Neural cell (in vitro differentiated cells): ENCODE data around the gene NME7. TPM values are rescaled to one million over a fixed set of nuclear protein-coding genes. Genes with fewer than 3 reads are reported as not detected.

Source experiments
- H2AFZ ChIP-seq: fragments of 200-600, 300-800 bp; sonication (generic), shearing (Covaris generic); 2 replicates; pipeline ENCODE4 v1.6.0; 2014; ENCODE audit warnings: low read depth, mild to moderate bottlenecking, antibody characterized with exemption, low read length, moderate library complexity
- H3F3A ChIP-seq: fragments of 200-600 bp; shearing (Covaris generic); 2 replicates; pipeline ENCODE4 v1.6.1; 2016; ENCODE audit warnings: mild to moderate bottlenecking, moderate library complexity, mixed read lengths, antibody characterized with exemption, low read length; ENCODE audit not compliant: insufficient read depth, poor library complexity, severe bottlenecking
- H3K27ac ChIP-seq: fragments of 200-600, 300-800 bp; sonication (generic), shearing (Covaris generic); 2 replicates; pipeline ENCODE4 v1.5.1; 2014; ENCODE audit warnings: mild to moderate bottlenecking, low read length, moderate library complexity
- H3K27me3 ChIP-seq: fragments of 300-800, 200-600 bp; sonication (generic), shearing (Covaris generic); 2 replicates; pipeline ENCODE4 v1.6.0; 2014; ENCODE audit warnings: mild to moderate bottlenecking, low read depth, low read length, moderate library complexity; ENCODE audit not compliant: insufficient read depth
- H3K36me3 ChIP-seq: fragments of 300-800, 200-600 bp; sonication (generic), shearing (Covaris generic); 2 replicates; pipeline ENCODE4 v1.5.1; 2014; ENCODE audit warnings: mild to moderate bottlenecking, antibody characterized with exemption, low read length, moderate library complexity; ENCODE audit not compliant: insufficient read depth
- H3K4me2 ChIP-seq: fragments of 300-800, 200-600 bp; sonication (generic), shearing (Covaris generic); 2 replicates; pipeline ENCODE4 v1.6.0; 2014; ENCODE audit warnings: mild to moderate bottlenecking, low read length
- H3K4me3 ChIP-seq: fragments of 300-800, 200-600 bp; sonication (generic), shearing (Covaris generic); 2 replicates; pipeline ENCODE4 v1.5.1; 2014; ENCODE audit warnings: mild to moderate bottlenecking, low read length, moderate library complexity
- H3K79me2 ChIP-seq: fragments of 200-600 bp; shearing (Covaris generic); replicated peaks from 2 replicates; pipeline ENCODE4 v1.6.0; 2014; ENCODE audit warnings: mild to moderate bottlenecking, low read length, moderate library complexity; ENCODE audit not compliant: insufficient read depth
- H3K9ac ChIP-seq: fragments of 300-800, 200-600 bp; sonication (generic), shearing (Covaris generic); 2 replicates; pipeline ENCODE4 v1.6.1; 2016; ENCODE audit warnings: mild to moderate bottlenecking, low read length, mixed read lengths
- H3K9me2 ChIP-seq: fragments of 200-600 bp; shearing (Covaris generic); 2 replicates; pipeline ENCODE4 v1.6.1; 2016; ENCODE audit warnings: mild to moderate bottlenecking, low read length, mixed read lengths; ENCODE audit not compliant: insufficient read depth
- H3K9me3 ChIP-seq: fragments of 200-600, 300-800 bp; sonication (generic), shearing (Covaris generic); 2 replicates; pipeline ENCODE4 v1.6.1; 2016; ENCODE audit warnings: mild to moderate bottlenecking, mixed run types, low read length, moderate library complexity, mixed read lengths
- H4K20me1 ChIP-seq: fragments of 200-600 bp; shearing (Covaris generic); 2 replicates; pipeline ENCODE4 v1.6.1; 2016; ENCODE audit warnings: mild to moderate bottlenecking, mixed run types; ENCODE audit not compliant: insufficient read depth
- EP300 ChIP-seq: fragments of 450-650 bp; conservative IDR thresholded peaks from 2 replicates; pipeline ENCODE4 v1.6.1; 2014; ENCODE audit warnings: antibody characterized with exemption, mild to moderate bottlenecking, moderate library complexity; ENCODE audit not compliant: poor library complexity, severe bottlenecking
- EZH2 ChIP-seq: fragments of 200-600, 300-800 bp; shearing (Covaris generic), sonication (generic); IDR thresholded peaks from 2 replicates; pipeline ENCODE4 v1.6.1; 2014; ENCODE audit warnings: antibody characterized with exemption, low read length, borderline replicate concordance, mild to moderate bottlenecking; ENCODE audit not compliant: insufficient read depth, poor library complexity, severe bottlenecking
- MXI1 ChIP-seq: fragments of 450-650 bp; conservative IDR thresholded peaks from 2 replicates; pipeline ENCODE4 v1.6.1; 2014; ENCODE audit warnings: antibody characterized with exemption, mild to moderate bottlenecking; ENCODE audit not compliant: poor library complexity, severe bottlenecking
- POLR2AphosphoS5 ChIP-seq: IDR thresholded peaks from 2 replicates; pipeline ENCODE4 v1.6.1; 2012
- RAD21 ChIP-seq: fragments of 450-650 bp; conservative IDR thresholded peaks from 2 replicates; pipeline ENCODE4 v1.6.1; 2014; ENCODE audit warnings: antibody characterized with exemption, mild to moderate bottlenecking, moderate library complexity
- SMC3 ChIP-seq: fragments of 450-650 bp; conservative IDR thresholded peaks from 2 replicates; pipeline ENCODE4 v1.6.1; 2014; ENCODE audit warnings: antibody characterized with exemption, mild to moderate bottlenecking, moderate library complexity; ENCODE audit not compliant: poor library complexity
- TAF1 ChIP-seq: IDR thresholded peaks from 2 replicates; pipeline ENCODE4 v1.6.1; 2012; ENCODE audit warnings: low read depth
- polyA plus RNA-seq: library from polyadenylated mRNA; depleted of rRNA; stranded (reverse); fragments of >200 nt; gene quantifications from 2 replicates; pipeline ENCODE4 v1.2.3, GENCODE V29; 2014
- TF ChIP-seq, protein P1 (sequence below): fragments of 450-650 bp; IDR thresholded peaks from 2 replicates; pipeline ENCODE4 v1.5.1; 2014; ENCODE audit warnings: antibody characterized with exemption, mild to moderate bottlenecking, moderate library complexity; ENCODE audit not compliant: poor library complexity, severe bottlenecking
- TF ChIP-seq, protein P2 (sequence below): IDR thresholded peaks from 2 replicates; pipeline ENCODE4 v1.6.1; 2012; ENCODE audit warnings: borderline replicate concordance

NME7 gene
- polyA plus RNA-seq, 1 donor from 2014 or later, result 42.4 TPM

DNA sequence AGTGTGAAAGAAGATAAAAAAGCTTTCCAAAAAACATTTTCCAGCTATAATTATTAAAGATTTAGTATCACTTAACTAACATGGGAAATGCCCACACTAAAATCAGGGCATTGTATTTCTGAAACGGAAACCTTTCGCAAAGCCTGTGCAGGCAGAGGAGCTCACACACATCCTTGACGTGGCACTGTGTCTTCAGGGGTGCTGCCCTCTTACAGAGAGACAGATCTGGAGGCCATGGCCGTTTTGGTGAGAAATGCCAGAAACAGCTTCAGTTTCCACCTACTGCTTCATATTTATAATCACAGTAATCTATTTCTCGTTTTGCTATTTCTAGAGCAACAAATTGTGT lies 234.4 kb downstream of the NME7 start:
- TF ChIP-seq, protein P1, sequence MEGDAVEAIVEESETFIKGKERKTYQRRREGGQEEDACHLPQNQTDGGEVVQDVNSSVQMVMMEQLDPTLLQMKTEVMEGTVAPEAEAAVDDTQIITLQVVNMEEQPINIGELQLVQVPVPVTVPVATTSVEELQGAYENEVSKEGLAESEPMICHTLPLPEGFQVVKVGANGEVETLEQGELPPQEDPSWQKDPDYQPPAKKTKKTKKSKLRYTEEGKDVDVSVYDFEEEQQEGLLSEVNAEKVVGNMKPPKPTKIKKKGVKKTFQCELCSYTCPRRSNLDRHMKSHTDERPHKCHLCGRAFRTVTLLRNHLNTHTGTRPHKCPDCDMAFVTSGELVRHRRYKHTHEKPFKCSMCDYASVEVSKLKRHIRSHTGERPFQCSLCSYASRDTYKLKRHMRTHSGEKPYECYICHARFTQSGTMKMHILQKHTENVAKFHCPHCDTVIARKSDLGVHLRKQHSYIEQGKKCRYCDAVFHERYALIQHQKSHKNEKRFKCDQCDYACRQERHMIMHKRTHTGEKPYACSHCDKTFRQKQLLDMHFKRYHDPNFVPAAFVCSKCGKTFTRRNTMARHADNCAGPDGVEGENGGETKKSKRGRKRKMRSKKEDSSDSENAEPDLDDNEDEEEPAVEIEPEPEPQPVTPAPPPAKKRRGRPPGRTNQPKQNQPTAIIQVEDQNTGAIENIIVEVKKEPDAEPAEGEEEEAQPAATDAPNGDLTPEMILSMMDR, result no peak
- no peak for TF ChIP-seq MXI1
- Histone ChIP-seq H3K27me3 (no peaks in the 10 kb centered on the region), H3K4me3 (no peak overlapping the region), H2AFZ (no peak overlapping the region), H3K36me3 (peaks cover 20% of the 10 kb centered on the region), H3K9ac (no peak overlapping the region), H3K79me2 (no peaks in the 10 kb centered on the region), H4K20me1 (no peaks in the 10 kb centered on the region), H3K4me2 (no peak overlapping the region), H3K27ac (no peak overlapping the region), H3F3A (no peaks in the 10 kb centered on the region), H3K9me2 (no peaks in the 10 kb centered on the region), H3K9me3 (no peaks in the 10 kb centered on the region)

DNA sequence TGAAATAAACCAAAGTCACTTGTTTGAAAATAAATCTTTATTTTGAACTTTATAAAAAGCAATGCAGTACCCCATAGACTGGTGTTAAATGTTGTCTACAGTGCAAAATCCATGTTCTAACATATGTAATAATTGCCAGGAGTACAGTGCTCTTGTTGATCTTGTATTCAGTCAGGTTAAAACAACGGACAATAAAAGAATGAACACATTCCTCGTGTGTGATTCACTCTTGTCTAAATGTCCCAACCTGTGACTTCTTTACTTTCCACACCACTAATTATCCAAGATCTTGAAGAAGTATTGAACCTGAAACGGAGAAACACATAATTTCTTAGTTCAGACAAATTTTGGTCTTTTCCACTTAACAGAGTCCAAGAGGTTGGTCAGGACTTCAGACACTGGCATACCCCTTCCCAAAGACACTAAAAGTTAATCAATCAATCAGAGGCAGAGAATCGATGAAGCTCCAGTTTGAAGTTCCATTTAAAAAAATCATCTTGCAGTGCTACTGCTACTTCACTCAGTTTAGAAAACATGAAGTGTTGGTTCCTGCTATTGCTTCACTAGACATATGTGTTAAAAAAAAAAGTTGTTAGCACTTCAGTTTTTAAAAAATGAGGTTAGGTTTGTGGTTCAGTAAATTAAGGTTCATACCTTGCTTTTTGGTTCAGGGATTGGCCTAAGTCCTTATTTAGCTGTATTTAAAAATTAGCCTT lies 234.9 kb downstream of the NME7 start:
- H3K27ac ChIP-seq, result no peak overlapping the region
- TF ChIP-seq EZH2 (no peak), TAF1 (no peak), SMC3 (no peak), MXI1 (no peak), EP300 (no peak), POLR2AphosphoS5 (no peak), RAD21 (no peak)
- TF ChIP-seq, protein P1, result no peak
- TF ChIP-seq, protein P2, sequence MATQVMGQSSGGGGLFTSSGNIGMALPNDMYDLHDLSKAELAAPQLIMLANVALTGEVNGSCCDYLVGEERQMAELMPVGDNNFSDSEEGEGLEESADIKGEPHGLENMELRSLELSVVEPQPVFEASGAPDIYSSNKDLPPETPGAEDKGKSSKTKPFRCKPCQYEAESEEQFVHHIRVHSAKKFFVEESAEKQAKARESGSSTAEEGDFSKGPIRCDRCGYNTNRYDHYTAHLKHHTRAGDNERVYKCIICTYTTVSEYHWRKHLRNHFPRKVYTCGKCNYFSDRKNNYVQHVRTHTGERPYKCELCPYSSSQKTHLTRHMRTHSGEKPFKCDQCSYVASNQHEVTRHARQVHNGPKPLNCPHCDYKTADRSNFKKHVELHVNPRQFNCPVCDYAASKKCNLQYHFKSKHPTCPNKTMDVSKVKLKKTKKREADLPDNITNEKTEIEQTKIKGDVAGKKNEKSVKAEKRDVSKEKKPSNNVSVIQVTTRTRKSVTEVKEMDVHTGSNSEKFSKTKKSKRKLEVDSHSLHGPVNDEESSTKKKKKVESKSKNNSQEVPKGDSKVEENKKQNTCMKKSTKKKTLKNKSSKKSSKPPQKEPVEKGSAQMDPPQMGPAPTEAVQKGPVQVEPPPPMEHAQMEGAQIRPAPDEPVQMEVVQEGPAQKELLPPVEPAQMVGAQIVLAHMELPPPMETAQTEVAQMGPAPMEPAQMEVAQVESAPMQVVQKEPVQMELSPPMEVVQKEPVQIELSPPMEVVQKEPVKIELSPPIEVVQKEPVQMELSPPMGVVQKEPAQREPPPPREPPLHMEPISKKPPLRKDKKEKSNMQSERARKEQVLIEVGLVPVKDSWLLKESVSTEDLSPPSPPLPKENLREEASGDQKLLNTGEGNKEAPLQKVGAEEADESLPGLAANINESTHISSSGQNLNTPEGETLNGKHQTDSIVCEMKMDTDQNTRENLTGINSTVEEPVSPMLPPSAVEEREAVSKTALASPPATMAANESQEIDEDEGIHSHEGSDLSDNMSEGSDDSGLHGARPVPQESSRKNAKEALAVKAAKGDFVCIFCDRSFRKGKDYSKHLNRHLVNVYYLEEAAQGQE, result no peak

More for the DNA sequence above, 234.9 kb downstream of the NME7 start:
- H3K4me3 ChIP-seq, result no peak overlapping the region
- no peaks in the 10 kb centered on the region for H3K79me2 ChIP-seq
- H3K9me2 ChIP-seq, result no peaks in the 10 kb centered on the region
- H3K9ac ChIP-seq, result no peak overlapping the region
- H3K9me3 ChIP-seq, result no peaks in the 10 kb centered on the region
- no peak overlapping the region for H3K4me2 ChIP-seq
- no peaks in the 10 kb centered on the region for H3F3A ChIP-seq
- H3K36me3 ChIP-seq, result peaks cover 21% of the 10 kb centered on the region
- H4K20me1 ChIP-seq, result no peaks in the 10 kb centered on the region
- H3K27me3 ChIP-seq, result no peaks in the 10 kb centered on the region
- H2AFZ ChIP-seq, result no peak overlapping the region
